Cerebellar nuclear complex (tissue), 1 donor: ENCODE data around the gene CSNK1D.
A peak's percentile ranks its signal among the peaks of the same experiment; 100 is the strongest.

Experiments
- DNase-seq, 2 experiments: peaks; one replicate each; lab custom pipeline; 2025; lab: John Stamatoyannopoulos, UW

The CSNK1D gene

DNA sequence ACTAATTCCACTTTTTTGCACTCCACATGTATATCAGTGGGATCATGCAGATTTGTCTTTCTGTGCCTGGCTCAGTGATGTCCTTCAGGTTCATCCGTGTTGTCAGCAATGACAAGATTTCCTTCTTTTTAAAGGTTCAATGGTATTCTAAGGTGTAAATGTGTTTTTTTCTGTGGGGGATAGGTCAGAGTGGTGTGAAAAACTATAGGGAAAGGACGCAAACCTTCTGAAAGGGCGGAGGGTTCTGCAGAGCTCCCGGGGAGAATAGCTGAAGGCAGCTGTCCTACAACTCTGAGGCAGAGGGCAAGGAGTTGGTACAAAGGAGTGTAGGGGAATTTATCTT is 21.9 kb upstream of the CSNK1D start:
- no peak for DNase-seq

DNA sequence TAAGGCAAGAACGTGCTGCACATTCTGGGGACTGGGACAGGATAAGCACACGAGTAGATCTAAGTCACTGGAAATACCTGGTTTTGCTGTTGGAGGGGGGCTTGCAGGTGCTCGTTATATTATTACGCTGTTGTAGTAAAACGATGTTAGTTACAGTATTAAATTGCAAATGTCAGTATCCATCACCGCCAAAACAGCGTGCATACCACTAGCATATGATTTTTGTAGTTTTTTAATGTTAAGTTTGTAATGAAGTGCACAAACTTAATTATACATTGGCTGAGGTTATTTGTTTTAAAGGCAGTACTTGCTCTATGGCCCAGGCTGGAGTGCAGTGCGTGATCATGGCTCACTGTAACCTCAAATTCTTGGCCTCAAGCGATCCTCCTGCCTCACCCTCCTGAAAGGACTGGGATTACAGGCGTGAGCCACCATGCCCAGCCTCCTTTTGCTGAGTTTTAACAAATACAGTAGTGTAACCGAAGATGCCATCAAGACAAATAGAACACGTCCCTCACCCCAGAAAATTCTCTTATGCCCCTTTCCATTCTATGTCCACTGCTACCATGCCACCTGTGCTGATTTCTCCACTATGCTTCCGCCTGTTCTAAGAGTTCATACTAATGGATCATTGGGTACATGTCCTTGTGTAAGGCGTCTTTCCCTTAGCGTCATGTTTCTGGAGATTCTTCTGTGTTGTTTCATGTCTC is 20.7 kb upstream of the CSNK1D start:
- DNase-seq, result no peak

DNA sequence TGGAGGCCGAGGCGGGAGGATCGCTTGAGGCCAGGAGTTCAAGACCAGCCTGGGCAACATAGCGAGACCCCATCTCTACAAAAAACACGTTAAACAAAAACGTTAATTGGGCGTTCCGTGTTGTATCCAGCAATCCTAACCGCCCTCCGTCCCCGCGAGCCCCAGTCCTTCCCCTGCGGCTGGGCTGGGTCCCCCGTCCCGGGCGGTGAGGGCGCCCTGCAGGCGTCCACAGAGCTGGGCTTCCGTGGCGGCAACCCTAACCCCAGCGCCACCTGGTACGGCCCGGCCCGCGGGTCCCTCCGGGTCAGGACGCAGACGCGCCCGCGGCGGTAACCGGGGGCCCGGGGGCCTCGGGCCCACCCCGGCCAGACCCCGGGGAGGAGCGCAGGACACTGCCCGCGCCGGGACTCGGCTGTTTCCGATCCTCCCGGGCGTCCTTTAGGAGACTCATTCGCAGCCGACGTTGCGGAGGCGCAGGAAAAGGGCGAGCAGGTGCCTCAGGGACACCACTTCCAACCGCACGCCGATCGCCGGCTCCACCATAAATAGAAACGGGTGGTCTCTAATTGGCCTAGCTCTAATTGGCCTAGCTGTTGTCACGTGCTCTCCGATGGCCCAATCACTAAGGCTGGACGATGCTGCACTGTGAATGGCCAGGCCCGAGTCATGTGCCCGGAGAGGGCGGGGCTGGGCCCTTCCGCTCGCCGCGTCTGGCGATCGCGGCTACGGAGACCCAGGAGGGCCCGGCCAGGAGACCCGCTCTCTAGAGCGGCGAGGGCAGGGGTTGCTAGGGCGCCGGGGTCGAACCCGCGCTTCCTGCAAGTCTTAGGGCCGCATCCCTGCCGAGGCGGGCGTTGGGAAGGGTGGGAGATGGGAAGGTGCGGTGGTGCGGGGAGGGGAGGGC is 19.0 kb upstream of the CSNK1D start:
- DNase-seq, result peak; percentile 74 to 92

DNA sequence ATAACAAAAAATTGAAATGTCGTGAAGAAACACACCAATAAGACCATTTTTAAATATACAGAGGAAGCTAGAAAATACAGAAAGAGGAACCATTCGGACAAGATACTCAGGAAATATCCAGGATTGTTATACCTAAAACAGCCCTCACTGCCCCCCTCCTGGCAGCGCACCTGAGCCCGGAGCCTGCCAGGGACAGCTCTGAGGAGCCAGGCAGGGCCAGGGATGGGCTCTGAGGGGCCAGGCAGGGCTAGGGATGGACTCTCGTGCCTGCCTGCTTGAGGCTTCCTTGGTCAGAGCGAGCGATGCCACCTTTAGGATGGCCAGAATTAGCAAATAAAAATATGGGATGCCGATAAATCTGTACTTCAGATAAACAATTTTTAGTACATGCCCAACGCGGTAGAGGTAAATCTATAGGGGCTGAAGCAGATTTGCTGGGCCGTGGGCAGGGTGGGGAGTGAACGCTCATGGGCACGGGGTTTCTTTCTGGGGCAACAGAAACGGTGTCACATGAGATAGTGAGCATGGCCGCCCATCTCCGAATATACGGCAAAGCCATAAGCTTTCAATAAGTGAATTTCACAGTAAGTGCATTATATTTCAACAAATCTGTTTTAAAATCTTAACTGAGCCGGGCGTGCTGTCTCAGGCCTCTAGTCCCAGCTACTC is 18.2 kb upstream of the CSNK1D start:
- no peak for DNase-seq

DNA sequence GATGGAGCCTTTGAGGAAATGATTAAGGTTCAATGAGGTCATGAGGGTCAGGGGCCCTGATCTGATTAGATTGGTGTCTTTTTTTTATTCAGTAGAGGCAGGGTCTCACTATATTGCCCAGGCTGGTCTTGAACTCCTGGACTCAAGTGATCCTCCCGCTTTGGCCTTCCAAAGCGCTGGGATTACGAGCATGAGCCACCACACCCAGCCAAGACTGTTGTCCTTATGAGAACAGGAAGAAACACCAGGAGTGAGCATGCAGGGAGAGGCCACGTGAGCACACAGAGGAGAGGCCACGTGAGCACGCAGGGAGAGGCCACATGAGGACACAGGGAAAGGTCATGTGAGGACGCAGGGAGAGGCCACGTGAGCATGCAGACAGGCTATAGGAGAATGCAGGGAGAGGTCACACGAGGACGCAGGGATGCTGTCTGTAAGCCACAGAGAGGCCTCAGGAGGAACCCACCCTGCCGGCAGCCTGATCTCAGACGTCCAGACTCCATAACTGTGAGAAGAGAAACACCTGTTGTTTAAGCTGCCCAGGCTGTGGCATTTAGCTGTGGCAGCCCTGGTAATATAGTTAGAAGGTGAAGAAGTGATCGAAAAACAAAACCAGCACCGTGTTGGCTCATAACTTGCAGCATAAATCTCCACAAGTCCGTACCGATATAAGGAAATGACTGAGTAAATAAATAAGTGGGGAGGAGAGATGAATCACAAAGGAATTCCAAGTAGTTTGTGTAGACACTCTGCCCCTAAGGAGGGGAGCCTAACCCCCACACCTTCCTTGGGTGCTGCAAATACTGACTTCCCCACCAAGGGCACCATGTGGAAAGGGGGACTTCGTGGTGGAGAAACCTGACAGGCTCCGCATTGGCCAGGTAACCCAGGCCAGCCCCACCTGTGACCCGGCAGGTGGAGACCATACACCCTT is 14.6 kb upstream of the CSNK1D start:
- no peak for DNase-seq

DNA sequence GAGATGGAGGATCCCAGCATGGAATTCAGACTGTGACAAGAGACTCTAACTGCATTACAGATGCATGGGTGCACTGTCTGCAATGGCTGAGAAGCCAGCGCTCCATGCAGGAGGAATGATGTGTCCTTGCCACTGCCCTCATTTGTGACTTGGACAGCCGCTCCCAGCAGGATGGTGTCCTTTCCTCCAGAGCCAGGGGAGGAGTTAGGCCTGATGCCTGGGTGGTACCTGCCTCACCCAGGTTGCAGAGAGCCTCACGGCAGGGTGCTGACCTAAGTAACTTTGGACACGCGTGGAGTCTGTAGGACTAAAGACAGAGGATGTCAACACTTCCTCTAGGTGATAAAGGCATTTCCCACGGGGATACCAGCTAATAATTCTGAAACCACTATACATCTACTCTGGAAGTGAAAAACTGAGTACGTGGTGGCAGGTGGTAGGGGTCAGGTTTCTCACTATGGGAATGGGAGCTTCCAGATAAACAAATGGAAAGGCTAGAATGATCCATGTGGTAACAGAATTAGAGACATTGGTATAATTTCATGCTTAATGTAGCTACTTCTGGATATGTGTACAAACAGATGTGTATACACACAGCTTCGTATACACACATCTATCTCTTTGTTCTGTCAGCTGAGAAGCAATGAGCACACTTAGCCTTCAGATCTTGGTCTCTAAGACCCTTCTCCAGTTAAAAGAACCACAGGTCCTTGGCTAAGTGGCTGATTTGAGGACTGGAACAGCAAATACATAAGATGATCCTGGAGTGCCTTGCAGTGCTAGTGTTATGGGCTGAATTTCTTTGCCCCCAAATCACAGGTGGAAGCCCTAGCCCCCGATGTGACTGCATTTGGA is 13.7 kb upstream of the CSNK1D start:
- no peak for DNase-seq

DNA sequence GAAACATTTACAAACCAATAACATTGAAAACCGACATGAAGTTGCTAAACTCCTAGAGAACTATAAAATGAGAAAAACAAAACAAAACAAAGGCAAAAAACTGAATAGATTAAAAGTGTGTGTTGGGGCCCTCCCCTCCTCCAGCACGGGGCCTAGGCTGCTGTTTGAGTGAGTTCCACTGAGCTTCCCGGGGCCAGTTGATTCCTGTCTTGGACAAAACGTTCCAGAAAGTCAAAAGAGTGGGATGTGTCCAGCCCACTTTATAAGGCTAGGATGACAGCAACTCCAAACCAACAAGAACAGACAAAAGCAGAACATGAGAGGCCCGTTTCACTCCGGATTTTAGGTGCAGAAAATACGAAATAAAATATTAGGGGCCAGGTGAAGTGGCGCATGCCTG is 11.6 kb upstream of the CSNK1D start:
- DNase-seq, result no peak

DNA sequence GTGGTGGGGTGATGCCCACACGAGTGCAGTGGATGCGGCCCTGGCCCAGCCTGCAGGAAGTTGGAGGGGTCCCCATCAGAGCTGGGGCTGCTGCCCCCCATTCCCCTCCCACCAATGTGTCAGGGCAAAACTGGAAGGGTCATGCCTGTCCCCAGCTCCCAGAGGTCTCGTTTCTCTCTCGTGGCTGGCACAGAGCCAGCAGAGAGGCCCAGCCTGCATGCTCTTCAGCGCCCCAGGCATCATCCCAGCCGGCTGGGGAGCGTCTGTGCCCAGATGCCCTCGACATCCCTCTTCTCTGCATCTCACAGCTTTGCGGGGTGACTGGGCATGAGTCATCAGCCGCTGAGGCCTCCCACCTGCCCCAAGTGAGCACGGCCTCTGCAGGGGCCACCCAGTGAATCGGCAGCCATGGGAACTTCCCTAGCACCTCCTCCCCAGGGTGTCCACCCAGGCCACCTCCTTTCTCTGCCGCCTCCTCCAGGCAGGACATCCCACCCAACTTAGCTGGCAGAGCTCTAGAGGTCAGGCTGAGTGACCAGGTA is 9.8 kb upstream of the CSNK1D start:
- DNase-seq, result no peak

DNA sequence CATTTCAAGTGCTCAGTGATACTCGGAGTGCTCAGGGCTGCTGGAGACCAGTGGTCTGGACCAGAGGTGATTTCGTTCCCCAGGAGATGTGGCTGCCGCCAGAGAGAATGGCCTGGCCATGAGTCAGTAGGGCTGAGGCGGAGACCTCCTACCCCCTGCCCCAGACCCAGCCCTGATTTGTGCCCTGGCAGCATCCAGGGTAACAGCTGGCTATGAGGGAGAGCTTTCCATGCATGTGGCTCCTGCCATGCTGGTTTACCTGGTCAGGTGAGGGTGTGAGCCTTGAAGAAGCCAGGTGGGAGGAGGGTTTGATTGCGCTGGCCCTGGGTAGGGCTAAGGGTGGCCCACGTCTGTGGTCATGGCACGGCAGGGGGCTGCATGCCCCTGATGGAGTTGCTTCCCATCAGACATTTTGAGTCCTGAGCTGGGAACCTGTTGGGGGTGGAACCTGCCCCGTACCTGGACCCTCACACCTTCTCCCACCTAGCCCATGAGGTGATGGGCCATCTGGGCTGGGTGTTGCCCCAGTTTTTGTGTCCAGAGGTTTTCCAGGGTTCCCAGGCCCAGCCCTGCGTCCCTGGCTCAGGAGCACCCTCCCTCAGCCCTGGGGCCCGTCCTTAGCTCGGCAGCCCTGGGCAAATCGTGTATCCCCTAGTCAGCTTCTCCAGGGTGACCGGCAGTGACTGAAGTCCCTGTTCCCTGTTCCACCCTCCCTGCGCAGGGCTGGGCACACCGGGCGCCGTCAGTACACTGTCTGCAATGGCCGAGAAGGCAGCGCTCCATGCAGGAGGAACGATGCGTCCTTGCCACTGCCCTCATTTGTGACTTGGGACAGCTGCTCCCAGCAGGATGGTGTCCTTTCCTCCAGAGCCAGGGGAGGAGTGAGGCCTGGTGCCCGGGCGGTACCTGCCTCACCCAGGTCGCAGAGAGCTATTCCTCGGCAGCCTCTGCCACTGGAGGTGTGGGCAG is 9.0 kb upstream of the CSNK1D start:
- DNase-seq, result peak in 1 of 2 experiments; percentile 43

DNA sequence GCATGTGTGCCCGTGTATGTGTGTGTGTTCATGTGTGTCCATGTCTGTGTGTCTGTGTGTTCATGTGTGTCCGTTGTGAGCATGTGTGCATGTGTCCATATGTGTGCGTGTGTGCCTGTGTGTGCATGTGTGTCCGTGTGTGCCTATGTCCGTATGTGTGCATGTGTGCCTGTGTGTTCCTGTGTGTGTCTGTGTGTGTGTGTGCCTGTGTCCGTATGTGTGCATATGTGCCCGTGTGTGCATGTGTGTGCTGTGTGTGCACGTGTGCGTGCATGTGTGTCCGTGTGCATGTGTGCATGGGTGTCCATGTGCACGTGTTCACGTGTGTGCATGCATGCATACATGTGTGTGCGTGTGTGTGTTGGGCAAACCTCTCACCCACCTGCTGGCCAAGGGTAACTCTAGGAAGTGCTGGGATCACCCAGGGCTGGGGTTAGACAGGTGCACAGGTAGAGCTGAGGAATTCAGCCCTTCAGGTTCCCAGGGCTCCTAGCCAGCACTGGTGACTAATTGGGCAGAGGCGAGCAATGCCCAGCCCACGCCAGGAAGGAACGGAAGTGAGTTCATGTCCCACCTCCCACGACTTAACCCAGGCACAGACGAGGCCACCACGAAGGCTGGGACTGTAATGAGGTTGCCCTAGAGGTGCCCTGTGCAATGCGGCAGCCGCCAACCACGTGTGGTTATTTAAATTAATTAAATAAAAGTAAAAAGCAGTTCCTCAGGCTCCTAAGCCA is 8.2 kb upstream of the CSNK1D start:
- DNase-seq, result no peak

DNA sequence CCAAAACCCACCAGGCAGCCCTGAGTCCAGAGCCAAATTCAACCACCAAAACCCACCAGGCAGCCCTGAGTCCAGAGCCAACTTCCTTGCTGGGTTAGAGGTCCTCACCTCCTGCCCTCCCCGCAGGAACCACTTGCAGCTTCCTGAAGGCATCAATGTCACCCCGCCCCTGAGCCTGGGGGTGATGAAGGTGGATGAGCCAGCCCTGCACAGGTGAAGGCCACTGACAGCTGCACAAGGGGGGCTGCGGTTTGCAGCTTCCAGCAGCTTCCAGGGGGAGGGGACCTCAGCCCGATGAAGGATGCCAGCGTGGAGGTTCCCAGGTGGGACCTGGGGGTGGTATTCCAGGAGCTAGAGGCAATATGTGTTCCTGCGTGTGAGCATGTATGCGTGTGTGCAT is 7.6 kb upstream of the CSNK1D start:
- DNase-seq, result no peak

DNA sequence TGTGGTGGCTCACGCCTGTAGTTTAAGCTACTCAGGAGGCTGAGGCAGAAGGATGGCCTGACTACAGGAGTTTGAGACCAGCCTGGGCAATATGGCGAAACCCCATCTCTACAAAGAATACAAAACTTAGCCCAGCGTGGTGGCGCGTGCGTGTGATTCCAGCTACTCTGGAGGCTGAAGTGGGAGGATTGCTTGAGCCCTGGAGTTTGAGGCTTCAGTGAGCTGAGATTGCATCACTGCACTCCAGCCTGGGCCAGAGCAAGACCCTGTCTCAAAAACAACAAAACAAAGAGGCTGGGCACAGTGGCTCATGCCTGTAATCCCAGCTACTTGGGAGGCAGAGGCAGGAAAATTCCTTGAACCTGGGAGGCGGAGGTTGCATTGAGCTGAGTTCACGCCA is 7.0 kb upstream of the CSNK1D start:
- DNase-seq, result no peak

DNA sequence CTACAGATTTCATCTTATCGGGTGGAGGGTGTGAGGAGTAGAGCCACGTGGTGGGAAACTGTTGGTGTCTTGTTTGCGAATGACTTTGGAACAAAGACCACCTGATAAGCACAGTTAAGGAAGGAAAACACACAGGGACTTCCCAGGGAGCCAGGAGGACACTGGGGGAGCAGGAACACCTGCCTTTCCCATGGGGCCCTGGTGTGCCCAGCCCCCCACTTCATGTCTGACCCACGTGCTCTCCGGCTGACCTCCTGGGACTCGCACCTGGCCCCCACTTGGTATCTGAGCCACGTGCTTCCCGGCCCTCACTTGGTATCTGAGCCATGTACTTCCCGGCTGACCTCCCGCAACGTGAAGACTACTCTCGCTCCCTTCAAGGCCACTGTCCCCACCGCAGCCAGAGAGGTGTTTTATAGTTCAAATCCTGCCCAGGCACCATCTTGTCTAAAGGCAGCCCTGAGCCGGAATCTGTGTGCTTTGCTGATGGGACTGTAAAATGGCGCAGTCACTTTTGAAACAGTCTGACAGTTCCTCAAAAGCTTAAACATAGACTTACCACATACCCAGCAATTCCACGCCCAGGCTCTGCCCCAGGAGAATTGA is 5.4 kb upstream of the CSNK1D start:
- no peak for DNase-seq

DNA sequence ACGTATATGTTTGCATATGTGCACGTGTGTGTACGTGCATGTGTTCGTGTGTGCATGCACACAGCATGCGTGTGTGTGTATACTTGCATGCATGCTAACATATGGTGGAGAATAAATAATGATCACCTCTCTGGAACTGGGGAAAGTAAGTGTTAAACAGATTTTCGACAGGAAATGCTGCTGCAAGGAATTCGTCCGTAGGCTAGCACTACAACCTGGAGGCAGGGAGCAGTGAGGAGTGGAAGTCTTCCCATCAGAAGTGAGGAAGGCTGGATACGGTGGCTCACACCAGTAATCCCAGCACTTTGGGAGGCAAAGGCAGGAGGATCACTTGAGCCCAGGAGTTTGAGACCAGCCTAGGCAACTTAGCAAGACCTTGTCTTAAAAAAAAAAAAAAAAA is 4.8 kb upstream of the CSNK1D start:
- no peak for DNase-seq

DNA sequence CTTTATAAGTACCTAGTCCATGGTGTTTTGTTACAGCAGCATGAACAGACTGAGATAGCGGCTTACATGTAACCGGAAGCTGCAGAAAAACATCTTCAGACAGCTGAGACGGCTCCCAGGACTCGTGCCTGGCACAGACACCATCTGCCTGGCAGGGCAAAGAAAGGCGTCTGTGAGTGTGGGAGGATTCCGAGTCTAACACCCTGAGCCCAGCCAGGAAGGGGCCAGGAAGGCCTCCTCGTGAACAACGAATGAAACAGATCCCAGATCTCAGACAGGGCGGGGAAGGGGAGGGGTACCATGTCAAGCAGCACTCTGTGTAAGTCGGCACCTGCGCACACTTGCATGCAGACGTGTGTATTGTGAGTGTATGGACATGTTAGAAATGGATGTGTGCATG is 4.4 kb upstream of the CSNK1D start:
- DNase-seq, result no peak

DNA sequence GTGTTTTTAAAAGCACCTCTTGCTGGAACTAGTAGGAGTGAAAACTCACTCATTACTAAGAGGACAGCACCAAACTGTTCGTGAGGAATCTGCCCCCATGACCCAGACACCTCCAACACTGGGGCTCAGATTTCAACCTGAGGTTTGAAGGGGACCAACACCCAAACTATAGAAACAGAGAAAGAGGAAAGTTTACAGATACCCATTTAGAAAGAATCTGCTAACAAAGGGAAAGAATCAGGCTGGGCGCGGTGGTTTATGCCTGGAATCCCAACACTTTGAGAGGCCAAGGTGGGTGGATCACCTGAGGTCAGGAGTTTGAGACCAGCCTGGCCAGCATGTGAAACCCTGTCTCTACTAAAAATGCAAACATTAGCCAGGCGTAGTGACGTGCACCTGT is 3.4 kb upstream of the CSNK1D start:
- DNase-seq, result no peak

DNA sequence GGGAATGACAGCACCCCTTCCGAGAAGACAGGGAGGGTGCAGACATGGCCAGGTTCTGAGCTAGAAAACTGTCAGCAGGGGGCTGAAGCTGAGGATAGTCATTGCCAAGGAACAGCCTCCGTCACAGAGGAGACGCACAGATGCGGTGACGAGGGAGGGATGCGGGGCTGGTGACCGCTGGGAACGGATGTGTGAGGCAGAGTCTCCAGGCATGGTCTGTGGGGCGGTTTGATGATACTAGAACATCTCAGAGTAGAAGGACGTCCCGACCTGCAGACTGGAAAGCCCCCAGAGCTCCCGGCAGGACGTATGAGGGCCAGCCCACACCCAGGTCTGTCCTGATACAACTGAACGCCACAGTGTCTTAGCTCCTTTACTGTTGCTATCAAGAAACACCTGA is 1.8 kb upstream of the CSNK1D start:
- DNase-seq, result no peak
